HG03575 (cell line): Measurements from ENCODE around the gene LIPM.

ENCODE experiments used
- ATAC-seq: cut with Tn5 transposase; IDR thresholded peaks from one replicate; pipeline ENCODE4 v1.9.1; 2021; ENCODE audit not compliant: unreplicated experiment, insufficient number of reproducible peaks, low FRiP score; ENCODE audit errors: extremely low read depth

Gene LIPM

GRCh38 chr10:88794731-88795130 lies 7.8 kb upstream of the LIPM start:
- no peak for ATAC-seq

GRCh38 chr10:88800152-88801125 lies 2.1 kb upstream of the LIPM start:
- no peak for ATAC-seq

- ATAC-seq, result no peak
Observed at GRCh38 chr10:88803641-88804040, 1.1 kb downstream of the LIPM start.

GRCh38 chr10:88804083-88804812 lies 1.7 kb downstream of the LIPM start:
- ATAC-seq, result no peak

GRCh38 chr10:88805361-88805760 lies 2.8 kb downstream of the LIPM start:
- ATAC-seq, result no peak

- ATAC-seq, result no peak
Observed at GRCh38 chr10:88805924-88806323, 3.4 kb downstream of the LIPM start.

GRCh38 chr10:88809621-88810020 lies 7.1 kb downstream of the LIPM start:
- no peak for ATAC-seq

- no peak for ATAC-seq
Observed at GRCh38 chr10:88810196-88810961, 7.8 kb downstream of the LIPM start.

GRCh38 chr10:88813200-88813599 lies 10.7 kb downstream of the LIPM start:
- ATAC-seq, result no peak

GRCh38 chr10:88819290-88819689 lies 16.8 kb downstream of the LIPM start:
- no peak for ATAC-seq

GRCh38 chr10:88820748-88821401 lies 18.3 kb downstream of the LIPM start:
- ATAC-seq, result no peak

GRCh38 chr10:88826388-88826787 lies 23.9 kb downstream of the LIPM start:
- ATAC-seq, result no peak

- ATAC-seq, result no peak
Observed at GRCh38 chr10:88827671-88828070, 25.1 kb downstream of the LIPM start.

- ATAC-seq, result no peak
Observed at GRCh38 chr10:88828310-88828709, 25.8 kb downstream of the LIPM start.

- ATAC-seq, result no peak
Observed at GRCh38 chr10:88830643-88831268, 28.2 kb downstream of the LIPM start.

GRCh38 chr10:88831709-88832108 lies 29.2 kb downstream of the LIPM start:
- no peak for ATAC-seq

- ATAC-seq, result no peak
Observed at GRCh38 chr10:88832376-88832775, 29.8 kb downstream of the LIPM start.

- no peak for ATAC-seq
Observed at GRCh38 chr10:88833156-88833555, 30.6 kb downstream of the LIPM start.

- no peak for ATAC-seq
Observed at GRCh38 chr10:88833723-88834122, 31.2 kb downstream of the LIPM start.
